HepG2 (cell line): ENCODE data around the gene CLIC1. TPM values are rescaled to one million over a fixed set of nuclear protein-coding genes. Genes with fewer than 3 reads are reported as not detected.
A peak's percentile ranks its signal among the peaks of the same experiment; 100 is the strongest.

Experiments used
- FOSL2 ChIP-seq: sonication (generic); formaldehyde crosslinking; IDR thresholded peaks from 2 replicates; pipeline ENCODE4 v1.4.0; 2020; ENCODE audit warnings: missing genetic modification reagents
- FOXJ3 ChIP-seq: sonication (generic); formaldehyde crosslinking; IDR thresholded peaks from 2 replicates; pipeline ENCODE4 v1.4.0; 2020; ENCODE audit warnings: missing genetic modification reagents, mild to moderate bottlenecking, borderline replicate concordance
- ISX ChIP-seq: sonication (generic); formaldehyde crosslinking; conservative IDR thresholded peaks from 2 replicates; pipeline ENCODE4 v1.5.0; 2020; ENCODE audit warnings: missing genetic modification reagents
- JDP2 ChIP-seq: sonication (generic); formaldehyde crosslinking; IDR thresholded peaks from 2 replicates; pipeline ENCODE4 v1.8.1; 2022; ENCODE audit warnings: missing genetic modification reagents, borderline replicate concordance
- KAT2B ChIP-seq: fragments of 150-350 bp; IDR thresholded peaks from 2 replicates; pipeline ENCODE4 v1.6.1; 2014; ENCODE audit warnings: low read depth, low read length, borderline replicate concordance
- SMC3 ChIP-seq: IDR thresholded peaks from 2 replicates; pipeline ENCODE4 v1.6.1; 2011; ENCODE audit warnings: low read length, improper control_type of control experiment
- SRY ChIP-seq: sonication (generic); formaldehyde crosslinking; IDR thresholded peaks from 2 replicates; pipeline ENCODE4 v1.8.0; 2022; ENCODE audit warnings: mild to moderate bottlenecking, missing genetic modification reagents
- SYNCRIP ChIP-seq: fragments of 200-400 bp; formaldehyde crosslinking; IDR thresholded peaks from 2 replicates; pipeline ENCODE4 v1.6.1; 2018; ENCODE audit warnings: mild to moderate bottlenecking, low read depth, low read length; ENCODE audit not compliant: insufficient read depth
- ZBTB1 ChIP-seq: sonication (generic); formaldehyde crosslinking; IDR thresholded peaks from 2 replicates; pipeline ENCODE4 v1.4.0; 2020; ENCODE audit warnings: missing genetic modification reagents, borderline replicate concordance
- ZNF20 ChIP-seq: sonication (generic); formaldehyde crosslinking; IDR thresholded peaks from 2 replicates; pipeline ENCODE4 v1.4.0; 2020; ENCODE audit warnings: mild to moderate bottlenecking, moderate library complexity, missing genetic modification reagents
- ZNF274 ChIP-seq: sonication (generic); formaldehyde crosslinking; IDR thresholded peaks from 2 replicates; pipeline ENCODE4 v1.5.1; 2020; ENCODE audit warnings: mild to moderate bottlenecking, missing genetic modification reagents
- ZNF292 ChIP-seq: sonication (generic); formaldehyde crosslinking; IDR thresholded peaks from 2 replicates; pipeline ENCODE4 v1.8.1; 2022; ENCODE audit warnings: mild to moderate bottlenecking, low read depth, missing genetic modification reagents, borderline replicate concordance
- ZNF550 ChIP-seq: sonication (generic); formaldehyde crosslinking; IDR thresholded peaks from 2 replicates; pipeline ENCODE4 v1.4.0; 2020; ENCODE audit warnings: mild to moderate bottlenecking, missing genetic modification reagents, borderline replicate concordance
- ZNF615 ChIP-seq: sonication (generic); formaldehyde crosslinking; IDR thresholded peaks from 2 replicates; pipeline ENCODE4 v1.5.0; 2020; ENCODE audit warnings: mild to moderate bottlenecking, missing genetic modification reagents, borderline replicate concordance
- ZNF891 ChIP-seq: sonication (generic); formaldehyde crosslinking; IDR thresholded peaks from 2 replicates; pipeline ENCODE4 v1.5.0; 2020; ENCODE audit warnings: mild to moderate bottlenecking, missing genetic modification reagents
- polyA plus RNA-seq, 8 experiments: library from polyadenylated mRNA; depleted of rRNA in 3 of 8; stranded (reverse) in 7 of 8; unstranded in 1 of 8; fragments of >200 nt; fragmentation: Illumina TruSeq in 4 of 8; extraction: Trizol in 4 of 8; gene quantifications; 2 replicates each; pipeline versions ENCODE4 v1.2.1 to v1.2.3, GENCODE V29; 2011 to 2016; ENCODE audit warnings: low read depth in 4 of 8, missing spikeins in 1 of 8, mixed read lengths in 1 of 8; ENCODE audit not compliant: insufficient read depth in 1 of 8
- total RNA-seq, 5 experiments: library from RNA; depleted of rRNA; stranded (reverse); fragments of >200 nt; fragmentation: Illumina TruSeq; extraction: Trizol; gene quantifications; 2 replicates each; pipeline ENCODE4 v1.2.3, GENCODE V29; 2016; ENCODE audit warnings: low read depth in 1 of 5
- TF ChIP-seq, protein P1 (sequence below): sonication (generic); formaldehyde crosslinking; IDR thresholded peaks from 2 replicates; pipeline ENCODE4 v1.5.1; 2020; ENCODE audit warnings: mild to moderate bottlenecking, missing genetic modification reagents, borderline replicate concordance

Gene CLIC1
- total and polyA plus RNA-seq, 2 of the 13 experiments (the other 11 are each of a cell fraction or from before 2014, with no cell fraction given): 602 to 891 TPM

- no peak for TF ChIP-seq FOXJ3 (CRISPR knock-in tag)
- no peak for TF ChIP-seq JDP2 (CRISPR knock-in tag)
- no peak for TF ChIP-seq ISX (CRISPR knock-in tag)
- TF ChIP-seq ZNF615 (CRISPR knock-in tag): no peak
- TF ChIP-seq ZNF891: no peak; the same call in 1 of the 2 replicates
- TF ChIP-seq, protein P1, sequence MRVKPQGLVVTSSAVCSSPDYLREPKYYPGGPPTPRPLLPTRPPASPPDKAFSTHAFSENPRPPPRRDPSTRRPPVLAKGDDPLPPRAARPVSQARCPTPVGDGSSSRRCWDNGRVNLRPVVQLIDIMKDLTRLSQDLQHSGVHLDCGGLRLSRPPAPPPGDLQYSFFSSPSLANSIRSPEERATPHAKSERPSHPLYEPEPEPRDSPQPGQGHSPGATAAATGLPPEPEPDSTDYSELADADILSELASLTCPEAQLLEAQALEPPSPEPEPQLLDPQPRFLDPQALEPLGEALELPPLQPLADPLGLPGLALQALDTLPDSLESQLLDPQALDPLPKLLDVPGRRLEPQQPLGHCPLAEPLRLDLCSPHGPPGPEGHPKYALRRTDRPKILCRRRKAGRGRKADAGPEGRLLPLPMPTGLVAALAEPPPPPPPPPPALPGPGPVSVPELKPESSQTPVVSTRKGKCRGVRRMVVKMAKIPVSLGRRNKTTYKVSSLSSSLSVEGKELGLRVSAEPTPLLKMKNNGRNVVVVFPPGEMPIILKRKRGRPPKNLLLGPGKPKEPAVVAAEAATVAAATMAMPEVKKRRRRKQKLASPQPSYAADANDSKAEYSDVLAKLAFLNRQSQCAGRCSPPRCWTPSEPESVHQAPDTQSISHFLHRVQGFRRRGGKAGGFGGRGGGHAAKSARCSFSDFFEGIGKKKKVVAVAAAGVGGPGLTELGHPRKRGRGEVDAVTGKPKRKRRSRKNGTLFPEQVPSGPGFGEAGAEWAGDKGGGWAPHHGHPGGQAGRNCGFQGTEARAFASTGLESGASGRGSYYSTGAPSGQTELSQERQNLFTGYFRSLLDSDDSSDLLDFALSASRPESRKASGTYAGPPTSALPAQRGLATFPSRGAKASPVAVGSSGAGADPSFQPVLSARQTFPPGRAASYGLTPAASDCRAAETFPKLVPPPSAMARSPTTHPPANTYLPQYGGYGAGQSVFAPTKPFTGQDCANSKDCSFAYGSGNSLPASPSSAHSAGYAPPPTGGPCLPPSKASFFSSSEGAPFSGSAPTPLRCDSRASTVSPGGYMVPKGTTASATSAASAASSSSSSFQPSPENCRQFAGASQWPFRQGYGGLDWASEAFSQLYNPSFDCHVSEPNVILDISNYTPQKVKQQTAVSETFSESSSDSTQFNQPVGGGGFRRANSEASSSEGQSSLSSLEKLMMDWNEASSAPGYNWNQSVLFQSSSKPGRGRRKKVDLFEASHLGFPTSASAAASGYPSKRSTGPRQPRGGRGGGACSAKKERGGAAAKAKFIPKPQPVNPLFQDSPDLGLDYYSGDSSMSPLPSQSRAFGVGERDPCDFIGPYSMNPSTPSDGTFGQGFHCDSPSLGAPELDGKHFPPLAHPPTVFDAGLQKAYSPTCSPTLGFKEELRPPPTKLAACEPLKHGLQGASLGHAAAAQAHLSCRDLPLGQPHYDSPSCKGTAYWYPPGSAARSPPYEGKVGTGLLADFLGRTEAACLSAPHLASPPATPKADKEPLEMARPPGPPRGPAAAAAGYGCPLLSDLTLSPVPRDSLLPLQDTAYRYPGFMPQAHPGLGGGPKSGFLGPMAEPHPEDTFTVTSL (CRISPR knock-in tag): no peak
- no peak for TF ChIP-seq SYNCRIP
- no peak; the same call in 1 of the 2 replicates for TF ChIP-seq SRY (CRISPR knock-in tag)
- no peak for TF ChIP-seq ZBTB1 (CRISPR knock-in tag)
- no peak for TF ChIP-seq KAT2B
- no peak for TF ChIP-seq ZNF20 (CRISPR knock-in tag)
- TF ChIP-seq SMC3: no peak
- TF ChIP-seq ZNF274: peak; percentile 56; the same call in 1 of the 2 replicates
- peak; percentile 97 for TF ChIP-seq FOSL2 (CRISPR knock-in tag)
- no peak for TF ChIP-seq ZNF550 (CRISPR knock-in tag)
- TF ChIP-seq ZNF292 (CRISPR knock-in tag): 0 out of 2 replicates have a peak, but pooled peaks have one; percentile 23
- TF ChIP-seq, all 625 proteins: peak for 113
Measured at GRCh38 chr6:31734821-31735406, 1.4 kb downstream of the CLIC1 start (continued).
